ENCODE data around the gene IPO11.

IPO11 gene

DNA sequence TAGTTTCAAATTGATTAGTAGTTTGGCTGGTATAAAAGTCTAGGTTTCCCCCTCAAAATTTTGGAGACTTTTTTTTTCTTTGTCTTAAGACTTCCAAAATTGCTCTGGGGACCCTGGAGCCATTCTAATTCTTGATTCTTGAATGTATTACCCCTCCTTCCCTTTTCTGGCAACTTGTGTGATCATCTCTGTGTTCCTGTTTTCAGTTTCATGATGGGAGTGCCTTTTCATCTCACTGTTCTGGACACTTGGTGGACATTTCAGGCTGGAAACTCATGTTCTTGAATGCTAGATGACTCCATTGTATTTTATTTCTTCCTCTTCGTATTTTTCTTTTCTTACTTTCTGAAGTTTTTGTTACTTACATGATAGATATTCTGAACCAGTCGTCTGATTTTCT, 108.8 kb downstream of the IPO11 start:
- TF ChIP-seq, protein P1, sequence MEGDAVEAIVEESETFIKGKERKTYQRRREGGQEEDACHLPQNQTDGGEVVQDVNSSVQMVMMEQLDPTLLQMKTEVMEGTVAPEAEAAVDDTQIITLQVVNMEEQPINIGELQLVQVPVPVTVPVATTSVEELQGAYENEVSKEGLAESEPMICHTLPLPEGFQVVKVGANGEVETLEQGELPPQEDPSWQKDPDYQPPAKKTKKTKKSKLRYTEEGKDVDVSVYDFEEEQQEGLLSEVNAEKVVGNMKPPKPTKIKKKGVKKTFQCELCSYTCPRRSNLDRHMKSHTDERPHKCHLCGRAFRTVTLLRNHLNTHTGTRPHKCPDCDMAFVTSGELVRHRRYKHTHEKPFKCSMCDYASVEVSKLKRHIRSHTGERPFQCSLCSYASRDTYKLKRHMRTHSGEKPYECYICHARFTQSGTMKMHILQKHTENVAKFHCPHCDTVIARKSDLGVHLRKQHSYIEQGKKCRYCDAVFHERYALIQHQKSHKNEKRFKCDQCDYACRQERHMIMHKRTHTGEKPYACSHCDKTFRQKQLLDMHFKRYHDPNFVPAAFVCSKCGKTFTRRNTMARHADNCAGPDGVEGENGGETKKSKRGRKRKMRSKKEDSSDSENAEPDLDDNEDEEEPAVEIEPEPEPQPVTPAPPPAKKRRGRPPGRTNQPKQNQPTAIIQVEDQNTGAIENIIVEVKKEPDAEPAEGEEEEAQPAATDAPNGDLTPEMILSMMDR (IDR thresholded peaks at IDR 0.05; ENCODE audit: low read depth, low read length), result no peak
- no peak for DNase-seq

DNA sequence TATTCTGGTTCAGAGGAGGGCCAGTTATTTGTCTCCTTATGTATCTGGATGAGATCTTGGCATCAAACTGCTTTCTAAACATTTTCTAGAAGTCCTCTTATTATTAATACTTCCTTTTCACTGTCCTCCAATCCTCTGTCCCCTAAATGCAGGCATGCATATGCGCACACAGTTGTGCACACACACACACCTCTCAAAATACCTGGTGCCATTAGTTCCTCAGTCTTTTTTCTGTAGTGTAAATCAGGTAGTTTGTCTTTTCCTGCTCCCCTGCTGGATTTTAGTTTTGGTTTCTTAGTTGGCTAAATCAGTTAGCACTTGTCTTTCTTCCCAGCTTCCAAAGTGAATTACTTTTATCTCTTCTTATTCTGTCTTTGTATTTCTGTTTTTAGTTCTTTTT, 110.2 kb downstream of the IPO11 start:
- H3K27ac ChIP-seq, result no peak overlapping the region
- H3K36me3 ChIP-seq, result 0 out of 2 replicates have a peak, but pooled peaks cover 2% of the 10 kb centered on the region
- TF ChIP-seq, protein P1 (IDR thresholded peaks at IDR 0.05; ENCODE audit: low read depth, low read length), result no peak
- no peak for DNase-seq
- H3K4me3 ChIP-seq (ENCODE audit: low read depth, low read length), result no peak overlapping the region
- no peaks in the 10 kb centered on the region for H3K9me3 ChIP-seq (ENCODE audit: severe bottlenecking)
- no peaks in the 10 kb centered on the region for H3K27me3 ChIP-seq (ENCODE audit: insufficient read depth, low read depth, severe bottlenecking)

More for the DNA sequence above, 108.8 kb downstream of the IPO11 start:
- H3K27me3 ChIP-seq (ENCODE audit: insufficient read depth, low read depth, severe bottlenecking), result no peaks in the 10 kb centered on the region
- H3K27ac ChIP-seq, result no peak overlapping the region
- no peaks in the 10 kb centered on the region for H3K9me3 ChIP-seq (ENCODE audit: severe bottlenecking)
- no peak overlapping the region for H3K4me3 ChIP-seq (ENCODE audit: low read depth, low read length)
- peaks cover 2% of the 10 kb centered on the region; the same call in 1 of the 2 replicates for H3K36me3 ChIP-seq

DNA sequence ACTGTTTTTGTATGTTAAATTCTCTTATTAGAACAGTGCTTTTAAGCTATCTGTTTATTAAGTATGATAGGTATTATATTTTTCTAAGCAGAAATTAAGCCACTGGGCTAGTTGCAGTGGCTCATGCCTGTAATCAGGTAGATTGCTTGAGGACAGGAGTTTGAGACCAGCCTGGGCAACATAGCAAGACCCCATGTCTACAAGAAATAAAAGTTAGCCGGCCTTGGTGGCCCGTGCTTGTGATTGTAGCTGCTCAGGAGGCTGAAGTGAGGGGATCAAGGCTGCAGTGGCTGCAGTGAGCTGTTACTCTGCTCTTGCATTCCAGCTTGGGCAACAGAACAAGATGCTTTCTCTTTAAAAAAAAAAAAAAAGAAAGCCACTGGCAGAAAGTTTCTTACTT, 121.0 kb downstream of the IPO11 start:
- TF ChIP-seq, protein P1 (IDR thresholded peaks at IDR 0.05; ENCODE audit: low read depth, low read length), result no peak
- H3K36me3 ChIP-seq, result peaks cover 11% of the 10 kb centered on the region
- no peak overlapping the region for H3K4me3 ChIP-seq (ENCODE audit: low read depth, low read length)
- no peaks in the 10 kb centered on the region for H3K27me3 ChIP-seq (ENCODE audit: insufficient read depth, low read depth, severe bottlenecking)
- DNase-seq, result no peak
- no peaks in the 10 kb centered on the region for H3K9me3 ChIP-seq (ENCODE audit: severe bottlenecking)
- H3K27ac ChIP-seq, result no peak overlapping the region

DNA sequence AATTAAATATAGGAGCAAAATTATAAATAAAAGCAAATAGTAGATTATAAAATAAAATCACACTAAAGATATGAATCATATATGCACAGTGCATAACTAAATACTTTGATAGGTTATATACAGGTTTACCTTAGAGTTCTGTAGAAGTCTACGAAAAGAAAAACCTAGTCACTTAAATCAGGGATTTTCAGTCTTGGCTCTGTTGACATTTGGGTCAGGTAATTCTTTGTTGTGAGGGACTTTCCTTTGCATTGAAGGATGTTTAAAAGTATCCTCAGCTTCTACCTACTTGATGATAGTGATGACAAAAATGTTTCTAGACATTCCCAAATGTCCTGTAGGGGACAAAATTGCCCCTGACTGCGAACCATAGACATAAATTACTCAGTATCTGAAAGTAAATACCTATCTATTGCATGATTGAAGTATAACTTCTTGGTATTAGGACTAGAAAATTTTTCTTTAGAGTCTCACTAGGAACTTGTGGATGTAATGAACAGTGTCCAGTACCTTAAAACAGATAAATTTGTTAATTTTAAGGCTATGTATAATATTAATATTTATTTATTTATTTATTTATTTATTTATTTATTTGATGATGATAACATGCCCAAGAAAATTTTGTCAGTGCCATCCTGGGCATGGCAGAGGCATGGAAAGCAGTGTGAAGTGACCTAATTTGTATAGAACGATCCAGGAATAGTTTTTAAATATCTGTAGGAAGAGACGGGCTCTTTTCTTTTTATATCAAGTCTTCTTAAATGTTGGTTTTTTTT, 122.1 kb downstream of the IPO11 start:
- no peak for DNase-seq
- no peak overlapping the region for H3K4me3 ChIP-seq (ENCODE audit: low read depth, low read length)
- no peaks in the 10 kb centered on the region for H3K9me3 ChIP-seq (ENCODE audit: severe bottlenecking)
- TF ChIP-seq, protein P1 (IDR thresholded peaks at IDR 0.05; ENCODE audit: low read depth, low read length), result no peak
- H3K27ac ChIP-seq, result no peak overlapping the region
- peaks cover 13% of the 10 kb centered on the region for H3K36me3 ChIP-seq
- H3K27me3 ChIP-seq (ENCODE audit: insufficient read depth, low read depth, severe bottlenecking), result no peaks in the 10 kb centered on the region

DNA sequence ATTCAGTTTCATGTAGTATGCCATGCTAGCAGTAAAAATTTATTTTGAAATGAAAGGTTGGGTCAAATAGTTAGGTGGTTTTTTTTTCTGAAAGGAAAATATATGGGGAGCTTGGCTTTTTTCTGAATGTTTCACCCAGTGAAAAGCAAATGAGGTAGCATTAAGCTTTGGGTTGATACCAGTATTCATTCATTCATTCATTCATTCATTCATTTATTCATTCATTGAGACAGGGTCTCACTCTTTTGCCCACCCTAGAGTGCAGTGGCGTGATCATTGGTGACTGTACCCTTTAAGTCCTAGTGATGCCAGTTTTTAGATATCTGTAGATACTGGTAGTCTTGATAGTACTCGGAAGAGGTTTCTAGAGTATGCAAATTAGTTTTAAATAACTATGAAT, 123.7 kb downstream of the IPO11 start:
- no peaks in the 10 kb centered on the region for H3K27me3 ChIP-seq (ENCODE audit: insufficient read depth, low read depth, severe bottlenecking)
- DNase-seq, result no peak
- no peak overlapping the region for H3K4me3 ChIP-seq (ENCODE audit: low read depth, low read length)
- H3K9me3 ChIP-seq (ENCODE audit: severe bottlenecking), result no peaks in the 10 kb centered on the region
- TF ChIP-seq, protein P1 (IDR thresholded peaks at IDR 0.05; ENCODE audit: low read depth, low read length), result no peak
- H3K36me3 ChIP-seq, result peaks cover 6% of the 10 kb centered on the region
- H3K27ac ChIP-seq, result no peak overlapping the region

DNA sequence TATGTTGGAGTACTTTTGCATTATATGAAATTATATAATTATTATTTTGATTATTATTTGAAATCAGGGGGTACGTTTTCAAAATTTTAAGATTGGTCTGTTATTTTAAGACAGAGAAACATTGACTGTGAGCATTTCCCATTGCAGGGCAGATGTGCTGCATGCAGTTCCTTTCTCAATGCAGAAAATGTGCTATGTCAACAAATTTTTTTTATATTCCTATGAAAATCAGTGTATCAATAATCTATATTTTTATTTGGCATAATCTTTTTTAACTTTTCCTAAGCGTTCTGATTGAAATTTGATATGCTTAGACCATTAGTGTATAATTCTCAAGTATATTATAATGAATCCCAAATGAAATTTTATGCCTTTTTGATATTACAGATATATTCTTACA, 124.2 kb downstream of the IPO11 start:
- TF ChIP-seq, protein P1 (IDR thresholded peaks at IDR 0.05; ENCODE audit: low read depth, low read length), result no peak
- H3K27ac ChIP-seq, result no peak overlapping the region
- H3K9me3 ChIP-seq (ENCODE audit: severe bottlenecking), result no peaks in the 10 kb centered on the region
- no peak for DNase-seq
- no peaks in the 10 kb centered on the region for H3K27me3 ChIP-seq (ENCODE audit: insufficient read depth, low read depth, severe bottlenecking)
- peaks cover 4% of the 10 kb centered on the region for H3K36me3 ChIP-seq
- H3K4me3 ChIP-seq (ENCODE audit: low read depth, low read length), result no peak overlapping the region
